ENCODE results near the gene UPK2. TPM values are rescaled to one million over a fixed set of nuclear protein-coding genes. Genes with fewer than 3 reads are reported as not detected.

The UPK2 gene
- total and polyA plus RNA-seq, 2 of the 13 experiments (the other 11 are each of a cell fraction or from before 2014, with no cell fraction given) = not detected

- TF ChIP-seq ZNF549 (CRISPR knock-in tag; IDR thresholded peaks at IDR 0.05) = no peak
- no peak for TF ChIP-seq HHEX (CRISPR knock-in tag; IDR thresholded peaks at IDR 0.05)
- no peak for TF ChIP-seq PCBP1 (IDR thresholded peaks at IDR 0.05; ENCODE audit: borderline replicate concordance, low read depth, low read length)
- TF ChIP-seq ZBTB10 (CRISPR knock-in tag; IDR thresholded peaks at IDR 0.05; ENCODE audit: borderline replicate concordance) = no peak
- no peak for TF ChIP-seq ZNF30 (CRISPR knock-in tag; IDR thresholded peaks at IDR 0.05)
- TF ChIP-seq PAWR (CRISPR knock-in tag; IDR thresholded peaks at IDR 0.05; ENCODE audit: borderline replicate concordance) = no peak
- TF ChIP-seq ZNF710 (CRISPR knock-in tag; IDR thresholded peaks at IDR 0.05; ENCODE audit: borderline replicate concordance) = no peak
- no peak for TF ChIP-seq ZBTB7A (CRISPR knock-in tag; IDR thresholded peaks at IDR 0.05)
- TF ChIP-seq DNMT3B (CRISPR knock-in tag; conservative IDR thresholded peaks at IDR 0.05) = no peak
- peak; percentile 60; the same call in 1 of the 2 replicates for TF ChIP-seq SSRP1 (CRISPR knock-in tag; IDR thresholded peaks at IDR 0.05)
- TF ChIP-seq KLF9 (CRISPR knock-in tag; IDR thresholded peaks at IDR 0.05; ENCODE audit: low read depth) = no peak
- no peak for TF ChIP-seq YEATS2 (CRISPR knock-in tag; IDR thresholded peaks at IDR 0.05; ENCODE audit: borderline replicate concordance)
- no peak; the same call in 1 of the 2 replicates for TF ChIP-seq ZNF746 (CRISPR knock-in tag; IDR thresholded peaks at IDR 0.05)
- TF ChIP-seq CENPT (CRISPR knock-in tag; IDR thresholded peaks at IDR 0.05; ENCODE audit: low read depth) = no peak
- no peak for TF ChIP-seq FIP1L1 (IDR thresholded peaks at IDR 0.05; ENCODE audit: borderline replicate concordance, insufficient read depth, low read depth, low read length)
- no peak for TF ChIP-seq ZSCAN21 (CRISPR knock-in tag; IDR thresholded peaks at IDR 0.05; ENCODE audit: borderline replicate concordance)
- no peak; the same call in 1 of the 2 replicates for TF ChIP-seq ZNF382 (CRISPR knock-in tag; IDR thresholded peaks at IDR 0.05; ENCODE audit: borderline replicate concordance)
These were observed 38.5 kb upstream of the UPK2 start (continued) for GRCh38 chr11:118917481-118918127.

Measured in HepG2 (cell line).